IMR-90 (cell line): Measurements from ENCODE around the gene STUB1. TPM values are rescaled to one million over a fixed set of nuclear protein-coding genes. Genes with fewer than 3 reads are reported as not detected.

Experiments used
- ATAC-seq: fragments of 200-7000 bp; cut with Tn5 transposase; 2 replicates; pipeline ENCODE4 v1.9.1; 2020; ENCODE audit warnings: low read depth, mild to moderate bottlenecking, moderate library complexity
- BruUV-seq: library from RNA; stranded (reverse); fragments of 400-500 nt; replicated peaks from 2 replicates; lab custom pipeline; 2021; lab: Mats Ljungman, UMichigan
- CTCF ChIA-PET: fragments of 300-600 bp; formaldehyde crosslinking; extraction: SDS; loops from one replicate; lab custom pipeline; 2021; ENCODE audit warnings: antibody characterized with exemption; lab: Yijun Ruan, JAX
- POLR2A ChIA-PET: fragments of 300-600 bp; sonication (Branson Sonifier 250); formaldehyde crosslinking; loops from one replicate; lab custom pipeline; 2022; ENCODE audit warnings: antibody characterized with exemption; ENCODE audit not compliant: unreplicated experiment; lab: Charles Lee
- DNase-seq: peaks from one replicate; pipeline ENCODE4 v3.0.0; 2013
- H2AFZ ChIP-seq: replicated peaks from 2 replicates; pipeline ENCODE3; 2013; ENCODE audit warnings: low read length, mild to moderate bottlenecking; ENCODE audit not compliant: poor library complexity
- H2AK5ac ChIP-seq: 2 replicates; pipeline ENCODE4 v1.6.1; 2013; ENCODE audit warnings: low read depth, low read length, inconsistent platforms
- H2AK9ac ChIP-seq: replicated peaks from 2 replicates; pipeline ENCODE3; 2013; ENCODE audit warnings: mild to moderate bottlenecking, low read depth, low read length, moderate library complexity; ENCODE audit not compliant: poor library complexity
- H2BK120ac ChIP-seq: 2 replicates; pipeline ENCODE4 v1.6.1; 2013; ENCODE audit warnings: low read depth, low read length, inconsistent platforms
- H2BK15ac ChIP-seq: 3 replicates; pipeline ENCODE4 v1.6.1; 2013; ENCODE audit warnings: low read depth, low read length, inconsistent platforms
- H2BK20ac ChIP-seq: 2 replicates; pipeline ENCODE4 v1.6.1; 2013; ENCODE audit warnings: low read depth, mild to moderate bottlenecking, inconsistent platforms, low read length, moderate library complexity
- H2BK5ac ChIP-seq: 2 replicates; pipeline ENCODE4 v1.6.1; 2013; ENCODE audit warnings: mild to moderate bottlenecking, low read depth, low read length, inconsistent platforms; ENCODE audit not compliant: poor library complexity, severe bottlenecking
- H3K14ac ChIP-seq: replicated peaks from 2 replicates; pipeline ENCODE4 v1.6.1; 2013; ENCODE audit warnings: low read depth, low read length, inconsistent platforms
- H3K18ac ChIP-seq: 2 replicates; pipeline ENCODE4 v1.6.1; 2013; ENCODE audit warnings: low read depth, low read length, control low read depth
- H3K23ac ChIP-seq: 2 replicates; pipeline ENCODE4 v1.6.1; 2013; ENCODE audit warnings: low read depth, low read length, inconsistent platforms
- H3K27ac ChIP-seq: 2 replicates; pipeline ENCODE4 v1.5.1; 2013; ENCODE audit warnings: mild to moderate bottlenecking, control low read depth, low read length; ENCODE audit not compliant: insufficient read depth
- H3K27me3 ChIP-seq: 2 replicates; pipeline ENCODE4 v1.6.1; 2013; ENCODE audit warnings: low read length; ENCODE audit not compliant: control insufficient read depth, insufficient read depth
- H3K36me3 ChIP-seq: 2 replicates; pipeline ENCODE4 v1.6.1; 2013; ENCODE audit warnings: low read length, mixed read lengths; ENCODE audit not compliant: control insufficient read depth, insufficient read depth
- H3K4ac ChIP-seq: 2 replicates; pipeline ENCODE4 v1.6.1; 2013; ENCODE audit warnings: low read depth, low read length, inconsistent platforms
- H3K4me1 ChIP-seq: 2 replicates; pipeline ENCODE4 v1.6.1; 2013; ENCODE audit warnings: low read length, mixed read lengths; ENCODE audit not compliant: control insufficient read depth, insufficient read depth
- H3K4me2 ChIP-seq: 2 replicates; pipeline ENCODE4 v1.6.1; 2013; ENCODE audit warnings: low read depth, mild to moderate bottlenecking, control low read depth, low read length, moderate library complexity
- H3K4me3 ChIP-seq: 2 replicates; pipeline ENCODE4 v1.5.1; 2013; ENCODE audit warnings: low read depth, mild to moderate bottlenecking, control low read depth, low read length, moderate library complexity; ENCODE audit not compliant: insufficient read depth
- H3K56ac ChIP-seq: 2 replicates; pipeline ENCODE4 v1.6.1; 2013; ENCODE audit warnings: low read length, inconsistent platforms; ENCODE audit not compliant: insufficient read depth; ENCODE audit errors: extremely low read depth
- H3K79me1 ChIP-seq, 2 experiments: 2 replicates each; pipeline ENCODE4 v1.6.1; 2013; ENCODE audit warnings: low read length in 2 of 2, inconsistent platforms in 1 of 2, low read depth in 1 of 2
- H3K9ac ChIP-seq: 2 replicates; pipeline ENCODE4 v1.6.1; 2013; ENCODE audit warnings: low read depth, low read length, control low read depth
- H3K9me1 ChIP-seq: 2 replicates; pipeline ENCODE4 v1.6.1; 2013; ENCODE audit warnings: low read length, inconsistent platforms; ENCODE audit not compliant: insufficient read depth
- H3K9me3 ChIP-seq: 2 replicates; pipeline ENCODE4 v1.6.1; 2013; ENCODE audit warnings: low read length; ENCODE audit not compliant: control insufficient read depth, insufficient read depth
- H4K20me1 ChIP-seq: 2 replicates; pipeline ENCODE4 v1.6.1; 2013; ENCODE audit warnings: low read length, inconsistent platforms; ENCODE audit not compliant: insufficient read depth
- H4K5ac ChIP-seq: 2 replicates; pipeline ENCODE4 v1.6.1; 2013; ENCODE audit warnings: mild to moderate bottlenecking, low read depth, low read length, control low read depth
- H4K8ac ChIP-seq, 2 experiments: 2 replicates each; pipeline ENCODE4 v1.6.1; 2013; ENCODE audit warnings: low read depth in 2 of 2, low read length in 2 of 2, control low read depth in 1 of 2, inconsistent platforms in 1 of 2
- H4K91ac ChIP-seq: 2 replicates; pipeline ENCODE4 v1.6.1; 2013; ENCODE audit warnings: low read depth, low read length, inconsistent platforms; ENCODE audit not compliant: insufficient read depth
- BHLHE40 ChIP-seq: fragments of 150-350 bp; IDR thresholded peaks from 2 replicates; pipeline ENCODE4 v1.6.1; 2016; ENCODE audit warnings: mild to moderate bottlenecking, low read depth, low read length
- CEBPB ChIP-seq: IDR thresholded peaks from 2 replicates; pipeline ENCODE4 v1.6.1; 2012; ENCODE audit warnings: low read depth, low read length, improper control_type of control experiment
- CHD1 ChIP-seq: IDR thresholded peaks from 2 replicates; pipeline ENCODE4 v1.6.1; 2012; ENCODE audit warnings: low read depth, low read length, improper control_type of control experiment
- CTCF ChIP-seq: conservative IDR thresholded peaks from 2 replicates; pipeline ENCODE4 v1.5.1; 2012; ENCODE audit warnings: mild to moderate bottlenecking, low read depth, low read length, improper control_type of control experiment
- ELK1 ChIP-seq: fragments of 150-350 bp; IDR thresholded peaks from 2 replicates; pipeline ENCODE4 v1.6.1; 2016; ENCODE audit warnings: low read depth, mild to moderate bottlenecking, low read length, moderate library complexity, borderline replicate concordance
- FOS ChIP-seq: fragments of 150-350 bp; IDR thresholded peaks from 2 replicates; pipeline ENCODE4 v1.6.1; 2016; ENCODE audit warnings: low read depth, low read length
- MAFK ChIP-seq: IDR thresholded peaks from 2 replicates; pipeline ENCODE4 v1.6.1; 2012; ENCODE audit warnings: low read depth, low read length, improper control_type of control experiment
- MAZ ChIP-seq: IDR thresholded peaks from 2 replicates; pipeline ENCODE4 v1.6.1; 2012; ENCODE audit warnings: low read depth, mild to moderate bottlenecking, low read length, improper control_type of control experiment, moderate library complexity, borderline replicate concordance
- MXI1 ChIP-seq: IDR thresholded peaks from 2 replicates; pipeline ENCODE4 v1.6.1; 2012; ENCODE audit warnings: low read depth, mild to moderate bottlenecking, low read length, moderate library complexity, borderline replicate concordance
- NFE2L2 ChIP-seq: fragments of 150-350 bp; IDR thresholded peaks from 2 replicates; pipeline ENCODE4 v1.6.1; 2016; ENCODE audit warnings: low read depth, mild to moderate bottlenecking, low read length
- POLR2A ChIP-seq: IDR thresholded peaks from 2 replicates; pipeline ENCODE4 v1.6.1; 2012; ENCODE audit warnings: mild to moderate bottlenecking, low read depth, low read length
- RAD21 ChIP-seq: IDR thresholded peaks from 2 replicates; pipeline ENCODE4 v1.6.1; 2012; ENCODE audit warnings: low read length, improper control_type of control experiment
- RCOR1 ChIP-seq: IDR thresholded peaks from 2 replicates; pipeline ENCODE4 v1.6.1; 2012; ENCODE audit warnings: mild to moderate bottlenecking, low read length, improper control_type of control experiment; ENCODE audit not compliant: insufficient replicate concordance
- RFX5 ChIP-seq: IDR thresholded peaks from 2 replicates; pipeline ENCODE4 v1.8.0; 2012; ENCODE audit warnings: low read depth, mild to moderate bottlenecking, low read length, moderate library complexity
- SMC3 ChIP-seq: fragments of 150-350 bp; IDR thresholded peaks from 2 replicates; pipeline ENCODE4 v1.6.1; 2016; ENCODE audit warnings: low read depth, mild to moderate bottlenecking, antibody characterized with exemption, low read length, moderate library complexity
- WGBS, 2 experiments: methylation state at CpG; one replicate each; pipeline versions ENCODE4 v1.1.5 to v1.1.7; 2013; ENCODE audit warnings: missing lambda C conversion rate in 2 of 2; ENCODE audit not compliant: insufficient read length in 1 of 2; ENCODE audit errors: extremely low coverage in 2 of 2; 5-methylcytosine and 5-hydroxymethylcytosine counted together
- dilution Hi-C: fragments of 300-500 bp; cut with HindIII; formaldehyde crosslinking; loops from one replicate; pipeline ENCODE4 v1.14.3; 2018; ENCODE audit warnings: low sequenced_read_pairs; ENCODE audit not compliant: unreplicated experiment
- in situ Hi-C: fragments of 300-500 bp; cut with MboI; formaldehyde crosslinking; loops from 3 replicates; pipeline ENCODE4 v1.14.3; 2019; ENCODE audit warnings: low sequenced_read_pairs, inconsistent platforms, mixed read lengths
- intact Hi-C: fragments of 100-400 bp; cut with micrococcal nuclease; formaldehyde crosslinking; loops from 2 replicates; pipeline ENCODE4 v1.10.0; 2022
- polyA plus RNA-seq, 3 experiments: library from polyadenylated mRNA; depleted of rRNA; stranded (reverse); fragments of >200 nt; gene quantifications; 2 replicates each; pipeline ENCODE4 v1.2.3, GENCODE V29; 2012; ENCODE audit warnings: low replicate concordance in 1 of 3
- total RNA-seq: library from RNA; depleted of rRNA; stranded (reverse); fragments of >200 nt; gene quantifications from 2 replicates; pipeline ENCODE4 v1.2.3, GENCODE V29; 2012

STUB1 gene
- total and polyA plus RNA-seq, 2 of the 4 experiments (the other 2 are of a cell fraction) = 183 to 186 TPM

GRCh38 chr16:704552-705380 lies 24.6 kb downstream of the STUB1 start:
- Histone ChIP-seq H3K9me1 (no peaks in the 10 kb centered on the region), H3K4ac (no peak overlapping the region), H3K56ac (no peak overlapping the region), H2BK5ac (no peak overlapping the region), H3K27me3 (peaks cover 71% of the 10 kb centered on the region), H3K4me3 (no peak overlapping the region), H3K23ac (no peak overlapping the region), H3K18ac (no peak overlapping the region), H2BK120ac (no peak overlapping the region), H3K79me1 (no peaks in the 10 kb centered on the region), H4K5ac (no peak overlapping the region), H3K9me3 (no peaks in the 10 kb centered on the region), H2BK20ac (no peak overlapping the region), H3K9ac (no peak overlapping the region), H3K4me1 (peaks cover 1% of the 10 kb centered on the region; the same call in 1 of the 2 replicates), H3K27ac (no peak overlapping the region), H4K8ac (no peak overlapping the region), H3K14ac (no peak overlapping the region), H2BK15ac (no peak overlapping the region), H4K20me1 (peaks cover 18% of the 10 kb centered on the region), H3K36me3 (no peaks in the 10 kb centered on the region), H2AK9ac (peak overlapping the region; percentile 24), H3K4me2 (no peak overlapping the region), H4K91ac (no peak overlapping the region), H2AFZ (no peak overlapping the region), H2AK5ac (no peak overlapping the region)
- WGBS, 2 experiments = 6% methylated on average over 18 of the region's 50 CpGs; no CpG with 5 or more reads in 1 of the 2 experiments
- in situ Hi-C loops = loop anchor here (25.0 kb wide), 1 partner anchor 358 kb away; the partner anchor contains the start of gene SSTR5
- ATAC-seq (no peak), DNase-seq (no peak)
- POLR2A ChIA-PET = no interaction called here
- intact Hi-C loops = no loop called here
- CTCF ChIA-PET = no interaction called here
- dilution Hi-C loops = no loop called here
- BruUV-seq = no TSS peak
- TF ChIP-seq CTCF (no peak), CHD1 (no peak), BHLHE40 (no peak), ELK1 (no peak), RFX5 (no peak), MAZ (no peak), SMC3 (no peak), MXI1 (no peak), FOS (no peak), NFE2L2 (no peak), CEBPB (no peak), RAD21 (no peak), MAFK (no peak), POLR2A (no peak), RCOR1 (no peak)
